ENCODE data around the gene ERMAP. TPM values are rescaled to one million over a fixed set of nuclear protein-coding genes. Genes with fewer than 3 reads are reported as not detected.

Gene ERMAP
- total and polyA plus RNA-seq, 2 of the 8 experiments (the other 6 are each of a cell fraction or from before 2014, with no cell fraction given): 2.5 to 3.9 TPM

GRCh38 chr1:42891465-42892138 is 74.7 kb downstream of the ERMAP start:
- Histone ChIP-seq H3K4ac (replicated peaks; ENCODE audit: insufficient read length, low read depth, low read length) (no peak overlapping the region), H2BK120ac (replicated peaks; ENCODE audit: low read depth, low read length) (no peak overlapping the region), H2BK12ac (ENCODE audit: low read depth, low read length) (no peak overlapping the region), H3K9ac (replicated peaks in 1 of 4; ENCODE audit: extremely low read depth in 1 of 4, low read depth in 3 of 4, low read length in 3 of 4) (no peak overlapping the region; a peak in 1 of 7 replicates), H4K20me1 (replicated peaks in 1 of 2; ENCODE audit: control insufficient read depth in 1 of 2, insufficient read depth in 2 of 2, low read length in 2 of 2) (no peaks in the 10 kb centered on the region), H2AFZ (ENCODE audit: low read length) (no peak overlapping the region), H3K27ac (ENCODE audit: low read depth, low read length) (no peak overlapping the region), H3K23me2 (ENCODE audit: low read depth, low read length) (no peaks in the 10 kb centered on the region), H3K4me3 (ENCODE audit: extremely low read depth in 1 of 4, insufficient read depth in 2 of 4, low read depth in 3 of 4, low read length in 4 of 4) (no peak overlapping the region), H2BK15ac (ENCODE audit: low read length) (no peak overlapping the region), H4K8ac (ENCODE audit: extremely low read depth, insufficient read depth, low read length) (no peak overlapping the region), H3K4me2 (ENCODE audit: insufficient read depth in 1 of 2, low read depth in 2 of 2, low read length in 2 of 2) (no peak overlapping the region), H3K79me1 (ENCODE audit: low read depth, low read length) (no peaks in the 10 kb centered on the region), H3K9me3 (ENCODE audit: insufficient read depth in 2 of 2, low read depth in 1 of 2, low read length in 1 of 2) (no peaks in the 10 kb centered on the region), H2BK20ac (ENCODE audit: low read length) (no peak overlapping the region), H3K23ac (ENCODE audit: insufficient read length) (no peak overlapping the region), H3K14ac (ENCODE audit: insufficient read length) (no peak overlapping the region), H2BK5ac (ENCODE audit: low read depth, low read length) (no peak overlapping the region), H3K79me2 (ENCODE audit: control insufficient read depth in 1 of 2, insufficient read depth in 2 of 2, low read length in 2 of 2) (no peaks in the 10 kb centered on the region), H3K56ac (replicated peaks; ENCODE audit: insufficient read length, low read depth, low read length) (no peak overlapping the region), H3K4me1 (replicated peaks in 1 of 4; ENCODE audit: control insufficient read depth in 3 of 4, insufficient read depth in 4 of 4, low read length in 3 of 4) (no peaks in the 10 kb centered on the region; a peak in 1 of 7 replicates), H3K18ac (ENCODE audit: extremely low read depth, low read length) (no peak overlapping the region), H2AK5ac (ENCODE audit: low read depth, low read length) (no peak overlapping the region), H4K5ac (ENCODE audit: insufficient read length, low read depth, low read length) (no peak overlapping the region), H4K91ac (replicated peaks; ENCODE audit: insufficient read length, low read length) (no peak overlapping the region), H3K27me3 (replicated peaks in 1 of 4; ENCODE audit: control insufficient read depth in 3 of 4, extremely low read depth in 1 of 4, insufficient read depth in 3 of 4, low read length in 3 of 4) (no peaks in the 10 kb centered on the region), H3K36me3 (ENCODE audit: control insufficient read depth in 2 of 4, insufficient read depth in 4 of 4, low read length in 3 of 4) (no peaks in the 10 kb centered on the region)
- no peak for DNase-seq (ENCODE audit: low read depth in 1 of 2, low spot score in 2 of 2)
- no peak for FAIRE-seq
- ChIA-PET POLR2A (ENCODE audit: partially characterized antibody) (no interaction called here), CTCF (ENCODE audit: partially characterized antibody) (interaction anchor here (0.6 to 2.3 kb wide), 5 partner anchors 9 to 182 kb away, joined by 3 to 6 read pairs (median 3); no protein-coding TSS in a partner anchor)
- 92% methylated on average over 5 of the region's 5 CpGs; no CpG with 5 or more reads in 1 of the 2 experiments for WGBS, 2 experiments (ENCODE audit: extremely low coverage in 1 of 2, insufficient coverage in 1 of 2, insufficient read length in 1 of 2, insufficient replicate concordance in 2 of 2, low coverage in 1 of 2, low lambda C conversion rate in 2 of 2, missing lambda C conversion rate in 1 of 2)
- TF ChIP-seq ASH2L (IDR thresholded peaks at IDR 0.05; ENCODE audit: low read length) (no peak), SIN3A (conservative IDR thresholded peaks at IDR 0.05 in 1 of 2, IDR thresholded peaks at IDR 0.05 in 1 of 2; ENCODE audit: low read depth in 1 of 2, low read length in 2 of 2) (no peak), POLR2AphosphoS5 (IDR thresholded peaks at IDR 0.05; ENCODE audit: low read depth, low read length) (no peak), KDM1A (IDR thresholded peaks at IDR 0.05; ENCODE audit: borderline replicate concordance, low read length) (no peak), KDM5A (IDR thresholded peaks at IDR 0.05; ENCODE audit: low read length) (no peak), FOSL1 (IDR thresholded peaks at IDR 0.05; ENCODE audit: insufficient read depth, low read depth, low read length) (no peak), ZNF274 (IDR thresholded peaks at IDR 0.05; ENCODE audit: borderline replicate concordance, extremely low read depth, low read length) (no peak), EP300 (IDR thresholded peaks at IDR 0.05; ENCODE audit: borderline replicate concordance in 1 of 2, low read depth in 2 of 2, low read length in 2 of 2) (no peak), SIX5 (IDR thresholded peaks at IDR 0.05; ENCODE audit: low read depth, low read length) (no peak), KDM4A (IDR thresholded peaks at IDR 0.05; ENCODE audit: low read depth, low read length, severe bottlenecking) (no peak), YY1 (IDR thresholded peaks at IDR 0.05; ENCODE audit: low read depth, low read length) (no peak), TBP (IDR thresholded peaks at IDR 0.05; ENCODE audit: low read depth, low read length) (no peak), JUND (IDR thresholded peaks at IDR 0.05; ENCODE audit: low read length) (no peak)

Measured in H1 (cell line).